H1 (cell line): ENCODE data around the gene THTPA. TPM values are rescaled to one million over a fixed set of nuclear protein-coding genes. Genes with fewer than 3 reads are reported as not detected.

Source experiments
- CTCF ChIA-PET: fragments of 300-600 bp; sonication (Branson Sonifier 250); formaldehyde crosslinking; loops from one replicate; lab custom pipeline; 2021; ENCODE audit not compliant: partially characterized antibody; lab: Charles Lee
- POLR2A ChIA-PET: fragments of 300-600 bp; sonication (Branson Sonifier 250); formaldehyde crosslinking; loops from one replicate; lab custom pipeline; 2021; ENCODE audit warnings: inconsistent platforms; ENCODE audit not compliant: partially characterized antibody; lab: Charles Lee
- DNase-seq, 2 experiments: peaks; one replicate each; pipeline versions ENCODE4 v3.0.0 to v3.0.0-alpha.2; 2010 to 2022; ENCODE audit warnings: low spot score in 2 of 2, low read depth in 1 of 2, mixed read lengths in 1 of 2
- FAIRE-seq: peaks from 2 replicates; lab custom pipeline; 2011; peaks lifted over from hg19 to GRCh38; lab: Jason Lieb, UNC
- H2AFZ ChIP-seq: 2 replicates; pipeline ENCODE4 v1.8.1; 2012; ENCODE audit warnings: low read length, inconsistent platforms
- H2AK5ac ChIP-seq: 2 replicates; pipeline ENCODE4 v1.6.1; 2013; ENCODE audit warnings: low read depth, low read length
- H2BK120ac ChIP-seq: replicated peaks from 2 replicates; pipeline ENCODE3; 2013; ENCODE audit warnings: low read depth, low read length, inconsistent platforms
- H2BK12ac ChIP-seq: 2 replicates; pipeline ENCODE4 v1.6.1; 2013; ENCODE audit warnings: low read depth, low read length
- H2BK15ac ChIP-seq: 2 replicates; pipeline ENCODE4 v1.6.1; 2013; ENCODE audit warnings: low read length
- H2BK20ac ChIP-seq: 2 replicates; pipeline ENCODE4 v1.6.1; 2013; ENCODE audit warnings: low read length
- H2BK5ac ChIP-seq: 2 replicates; pipeline ENCODE4 v1.6.1; 2013; ENCODE audit warnings: low read depth, low read length
- H3K14ac ChIP-seq: 2 replicates; pipeline ENCODE4 v1.6.1; 2013; ENCODE audit warnings: inconsistent platforms; ENCODE audit not compliant: insufficient read length
- H3K18ac ChIP-seq: 2 replicates; pipeline ENCODE4 v1.6.1; 2013; ENCODE audit warnings: low read length; ENCODE audit errors: extremely low read depth
- H3K23ac ChIP-seq: 2 replicates; pipeline ENCODE4 v1.6.1; 2013; ENCODE audit warnings: inconsistent platforms; ENCODE audit not compliant: insufficient read length
- H3K23me2 ChIP-seq: 2 replicates; pipeline ENCODE4 v1.6.1; 2013; ENCODE audit warnings: low read depth, low read length
- H3K27ac ChIP-seq: 2 replicates; pipeline ENCODE4 v1.6.1; 2011; ENCODE audit warnings: low read depth, low read length, inconsistent platforms
- H3K27me3 ChIP-seq, 4 experiments: replicated peaks in 1 of 4; 1 replicate in 1 of 4; 2 replicates in 3 of 4; pipeline versions ENCODE4 v1.6.1 to v1.8.1; 2011 to 2013; ENCODE audit warnings: low read length in 3 of 4, mild to moderate bottlenecking in 3 of 4, inconsistent platforms in 2 of 4, mixed read lengths in 2 of 4, moderate library complexity in 1 of 4; ENCODE audit not compliant: control insufficient read depth in 3 of 4, insufficient read depth in 3 of 4; ENCODE audit errors: extremely low read depth in 1 of 4
- H3K36me3 ChIP-seq, 4 experiments: 2 replicates each; pipeline versions ENCODE4 v1.6.1 to v1.8.1; 2011 to 2013; ENCODE audit warnings: mild to moderate bottlenecking in 4 of 4, low read length in 3 of 4, moderate library complexity in 2 of 4, control low read depth in 1 of 4, inconsistent platforms in 1 of 4; ENCODE audit not compliant: insufficient read depth in 4 of 4, control insufficient read depth in 2 of 4
- H3K4ac ChIP-seq: replicated peaks from 2 replicates; pipeline ENCODE3; 2013; ENCODE audit warnings: low read length, low read depth, mixed read lengths, inconsistent platforms; ENCODE audit not compliant: insufficient read length
- H3K4me1 ChIP-seq, 4 experiments: replicated peaks in 1 of 4; 1 replicate in 1 of 4; 2 replicates in 3 of 4; pipeline versions ENCODE4 v1.6.1 to v1.8.1; 2011 to 2013; ENCODE audit warnings: low read length in 3 of 4, inconsistent platforms in 2 of 4, mixed read lengths in 1 of 4; ENCODE audit not compliant: insufficient read depth in 4 of 4, control insufficient read depth in 3 of 4
- H3K4me2 ChIP-seq, 2 experiments: 2 replicates each; pipeline versions ENCODE4 v1.6.1 to v1.8.1; 2011 to 2013; ENCODE audit warnings: low read depth in 2 of 2, low read length in 2 of 2, control low read depth in 1 of 2, inconsistent platforms in 1 of 2, mild to moderate bottlenecking in 1 of 2; ENCODE audit not compliant: insufficient read depth in 1 of 2
- H3K4me3 ChIP-seq, 4 experiments: fragments of 200-600, 300-600 bp in 1 of 4; sonication (generic), shearing (Covaris generic), sonication (Bioruptor Twin) in 1 of 4; 2 replicates each; pipeline versions ENCODE4 v1.5.1 to v1.8.1; 2011 to 2016; ENCODE audit warnings: low read length in 4 of 4, low read depth in 3 of 4, control low read depth in 2 of 4, inconsistent platforms in 2 of 4, mild to moderate bottlenecking in 2 of 4, mixed read lengths in 1 of 4, moderate library complexity in 1 of 4; ENCODE audit not compliant: insufficient read depth in 2 of 4; ENCODE audit errors: extremely low read depth in 1 of 4
- H3K56ac ChIP-seq: replicated peaks from 2 replicates; pipeline ENCODE3; 2013; ENCODE audit warnings: low read depth, mild to moderate bottlenecking, mixed read lengths, low read length, inconsistent platforms; ENCODE audit not compliant: insufficient read length
- H3K79me1 ChIP-seq: 2 replicates; pipeline ENCODE4 v1.6.1; 2013; ENCODE audit warnings: low read depth, low read length, control low read depth
- H3K79me2 ChIP-seq, 2 experiments: 2 replicates each; pipeline versions ENCODE4 v1.6.1 to v1.8.1; 2012 to 2013; ENCODE audit warnings: low read length in 2 of 2, mild to moderate bottlenecking in 2 of 2, inconsistent platforms in 1 of 2; ENCODE audit not compliant: insufficient read depth in 2 of 2, control insufficient read depth in 1 of 2
- H3K9ac ChIP-seq, 4 experiments: replicated peaks in 1 of 4; 1 replicate in 1 of 4; 2 replicates in 3 of 4; pipeline versions ENCODE4 v1.6.1 to v1.8.1; 2011 to 2013; ENCODE audit warnings: low read depth in 3 of 4, low read length in 3 of 4, control low read depth in 2 of 4, mild to moderate bottlenecking in 2 of 4, moderate library complexity in 2 of 4, inconsistent platforms in 1 of 4; ENCODE audit errors: extremely low read depth in 1 of 4
- H3K9me3 ChIP-seq, 2 experiments: 2 replicates each; pipeline versions ENCODE4 v1.6.1 to v1.8.1; 2012 to 2013; ENCODE audit warnings: mild to moderate bottlenecking in 2 of 2, moderate library complexity in 2 of 2, control low read depth in 1 of 2, inconsistent platforms in 1 of 2, low read depth in 1 of 2, low read length in 1 of 2, mixed read lengths in 1 of 2; ENCODE audit not compliant: insufficient read depth in 2 of 2
- H4K20me1 ChIP-seq, 2 experiments: replicated peaks in 1 of 2; 2 replicates each; pipeline versions ENCODE3 to v1.8.1; 2011 to 2013; ENCODE audit warnings: inconsistent platforms in 2 of 2, low read length in 2 of 2, mild to moderate bottlenecking in 1 of 2; ENCODE audit not compliant: insufficient read depth in 2 of 2, control insufficient read depth in 1 of 2
- H4K5ac ChIP-seq: 2 replicates; pipeline ENCODE4 v1.6.1; 2013; ENCODE audit warnings: low read length, low read depth, mixed read lengths, inconsistent platforms; ENCODE audit not compliant: insufficient read length
- H4K8ac ChIP-seq: 2 replicates; pipeline ENCODE4 v1.8.0; 2013; ENCODE audit warnings: mild to moderate bottlenecking, moderate library complexity, low read length, inconsistent platforms; ENCODE audit not compliant: insufficient read depth; ENCODE audit errors: extremely low read depth
- H4K91ac ChIP-seq: replicated peaks from 2 replicates; pipeline ENCODE3; 2013; ENCODE audit warnings: low read length, mixed read lengths, inconsistent platforms; ENCODE audit not compliant: insufficient read length
- CREB1 ChIP-seq: IDR thresholded peaks from 2 replicates; pipeline ENCODE4 v1.6.1; 2012; ENCODE audit warnings: inconsistent platforms
- CTCF ChIP-seq, 3 experiments: IDR thresholded peaks; 1 replicate in 2 of 3; 2 replicates in 1 of 3; pipeline versions ENCODE4 v1.5.1 to v1.6.1; 2011; ENCODE audit warnings: low read length in 3 of 3, mild to moderate bottlenecking in 3 of 3, inconsistent platforms in 2 of 3, low read depth in 1 of 3, moderate library complexity in 1 of 3; ENCODE audit not compliant: insufficient read depth in 1 of 3; ENCODE audit errors: control extremely low read depth in 1 of 3
- E2F6 ChIP-seq: IDR thresholded peaks from 2 replicates; pipeline ENCODE4 v1.6.1; 2012; ENCODE audit warnings: inconsistent platforms
- EGR1 ChIP-seq: IDR thresholded peaks from 2 replicates; pipeline ENCODE4 v1.6.1; 2011; ENCODE audit warnings: low read depth, low read length, borderline replicate concordance
- GABPA ChIP-seq: IDR thresholded peaks from 2 replicates; pipeline ENCODE4 v1.6.1; 2011; ENCODE audit warnings: mild to moderate bottlenecking, low read length, moderate library complexity, borderline replicate concordance; ENCODE audit not compliant: insufficient read depth
- RAD21 ChIP-seq, 2 experiments: IDR thresholded peaks in 1 of 2; conservative IDR thresholded peaks in 1 of 2; 2 replicates each; pipeline ENCODE4 v1.6.1; 2011; ENCODE audit warnings: low read depth in 2 of 2, low read length in 2 of 2, improper control_type of control experiment in 1 of 2, inconsistent platforms in 1 of 2, mild to moderate bottlenecking in 1 of 2, moderate library complexity in 1 of 2
- RFX5 ChIP-seq: IDR thresholded peaks from 2 replicates; pipeline ENCODE4 v1.6.1; 2011; ENCODE audit warnings: low read depth, low read length, improper control_type of control experiment, borderline replicate concordance
- WGBS, 2 experiments: shearing (Covaris generic) in 1 of 2; methylation state at CpG; one replicate each; pipeline versions ENCODE4 v1.1.6 to v1.1.7; 2013 to 2015; ENCODE audit warnings: low lambda C conversion rate in 2 of 2, mixed read lengths in 2 of 2, inconsistent platforms in 1 of 2, low coverage in 1 of 2, missing lambda C conversion rate in 1 of 2; ENCODE audit not compliant: insufficient replicate concordance in 2 of 2, insufficient coverage in 1 of 2, insufficient read length in 1 of 2; ENCODE audit errors: extremely low coverage in 1 of 2, missing lambda C conversion rate in 1 of 2; 5-methylcytosine and 5-hydroxymethylcytosine counted together
- polyA plus RNA-seq, 7 experiments: library from polyadenylated mRNA; depleted of rRNA in 3 of 7; stranded (reverse) in 5 of 7; unstranded in 2 of 7; fragments of >200 nt in 5 of 7; fragments of 200-250 nt in 2 of 7; gene quantifications; 1 replicate in 5 of 7; 2 replicates in 1 of 7; 4 replicates in 1 of 7; pipeline versions ENCODE4 v1.2.1 to v1.2.3, GENCODE V29; 2011 to 2013; ENCODE audit warnings: missing spikeins in 2 of 7, mixed read lengths in 2 of 7
- total RNA-seq: library from RNA; stranded (reverse); fragmentation: NEBNext Ultra II Directional; extraction: Animal tissue kit (Norgen Biotek cat#: 25700); gene quantifications from 2 replicates; pipeline ENCODE4 v1.2.1, GENCODE V29; 2021

Gene THTPA
- total and polyA plus RNA-seq, 2 of the 8 experiments (the other 6 are each of a cell fraction or from before 2014, with no cell fraction given): 16.6 to 19.0 TPM

GRCh38 chr14:23568600-23569331 lies 12.7 kb downstream of the THTPA start:
- H2BK20ac ChIP-seq: no peak overlapping the region
- H3K4me1 ChIP-seq: peaks cover 8 to 21% (median 11%) of the 10 kb centered on the region in 4 experiments
- H3K9me3 ChIP-seq: no peaks in the 10 kb centered on the region
- H4K20me1 ChIP-seq: peaks cover 0 to 5% of the 10 kb centered on the region in 2 experiments
- no peak overlapping the region for H3K27ac ChIP-seq
- no peak overlapping the region for H2BK15ac ChIP-seq
- no peak overlapping the region for H3K23ac ChIP-seq
- POLR2A ChIA-PET: interaction anchor here (1.3 to 52.7 kb wide), 8 partner anchors 11 to 247 kb away, joined by 3 to 1523 read pairs (median 8); partner anchors contain the start of genes PABPN1, THTPA and ZFHX2
- H2BK5ac ChIP-seq: no peak overlapping the region
- peak overlapping the region; percentile 2 to 25; a peak in 3 of 4 replicates for H3K4me2 ChIP-seq
- no peaks in the 10 kb centered on the region for H3K79me1 ChIP-seq
- H3K14ac ChIP-seq: no peak overlapping the region
- H3K4me3 ChIP-seq: no peak overlapping the region
- CTCF ChIA-PET: interaction anchor here (0.7 to 70.5 kb wide), 12 partner anchors 12 to 540 kb away, joined by 3 to 2092 read pairs (median 4); partner anchors contain the start of gene NGDN
- H3K9ac ChIP-seq: no peak overlapping the region
- no peak overlapping the region for H3K4ac ChIP-seq
- no peak overlapping the region for H4K91ac ChIP-seq
- H3K79me2 ChIP-seq: no peaks in the 10 kb centered on the region
- WGBS, 2 experiments: 45% methylated on average over 6 of the region's 6 CpGs; no CpG with 5 or more reads in 1 of the 2 experiments
- H3K56ac ChIP-seq: no peak overlapping the region
- H3K23me2 ChIP-seq: peaks cover 9% of the 10 kb centered on the region; the same call in 1 of the 2 replicates
- no peak overlapping the region for H2AFZ ChIP-seq
- H3K18ac ChIP-seq: no peak overlapping the region
- no peak overlapping the region for H4K5ac ChIP-seq
- no peak for FAIRE-seq
- no peak overlapping the region for H2BK12ac ChIP-seq
- peaks cover 2 to 8% (median 5%) of the 10 kb centered on the region in 4 experiments; a peak in 3 of 8 replicates for H3K36me3 ChIP-seq
- H3K27me3 ChIP-seq: no peaks in the 10 kb centered on the region
- H2BK120ac ChIP-seq: no peak overlapping the region
- TF ChIP-seq CREB1 (no peak), RAD21 (IDR thresholded peaks at IDR 0.05 in 1 of 2, conservative IDR thresholded peaks at IDR 0.05 in 1 of 2; ENCODE audit: low read depth in 2 of 2, low read length in 2 of 2) (peak; percentile 35 to 58; a peak in 3 of 4 replicates), CTCF (IDR thresholded peaks at IDR 0.05; ENCODE audit: control extremely low read depth in 1 of 3, insufficient read depth in 1 of 3, low read depth in 1 of 3, low read length in 3 of 3) (peak; percentile 64 to 75 (median 70)), GABPA (no peak), E2F6 (no peak), RFX5 (no peak), EGR1 (no peak)
- no peak overlapping the region for H4K8ac ChIP-seq
- no peak overlapping the region for H2AK5ac ChIP-seq
- DNase-seq: no peak
